ENCODE data around the gene NUDCD3.

Gene NUDCD3

GRCh38 chr7:44415510-44415909 lies 74.9 kb downstream of the NUDCD3 start:
- no peaks in the 10 kb centered on the region for H3F3A ChIP-seq (ENCODE audit: low read depth)
- H3K4me3 ChIP-seq (ENCODE audit: low read length, poor library complexity, severe bottlenecking): no peak overlapping the region
- no peaks in the 10 kb centered on the region for H3K9me2 ChIP-seq (replicated peaks; ENCODE audit: low read depth, low read length)
- H3K79me2 ChIP-seq (ENCODE audit: insufficient read depth, low read length): peaks cover 3% of the 10 kb centered on the region; the same call in 1 of the 2 replicates
- H3K9ac ChIP-seq (ENCODE audit: low read depth, low read length, poor library complexity, severe bottlenecking): no peak overlapping the region
- no peaks in the 10 kb centered on the region for H3K27me3 ChIP-seq (ENCODE audit: insufficient read depth, low read length, poor library complexity, severe bottlenecking)
- H3K36me3 ChIP-seq (ENCODE audit: insufficient read depth, low read length): peaks cover 61% of the 10 kb centered on the region; the same call in 1 of the 2 replicates
- no peak overlapping the region for H3K4me2 ChIP-seq (ENCODE audit: low read depth, low read length, poor library complexity, severe bottlenecking)
- H4K20me1 ChIP-seq (ENCODE audit: insufficient read depth, low read length, poor library complexity, severe bottlenecking): no peaks in the 10 kb centered on the region
- no peaks in the 10 kb centered on the region for H3K4me1 ChIP-seq (ENCODE audit: insufficient read depth, low read length, poor library complexity, severe bottlenecking)
- no peaks in the 10 kb centered on the region for H3K9me3 ChIP-seq (ENCODE audit: insufficient read depth, low read depth, low read length)
- no peak overlapping the region for H2AFZ ChIP-seq (ENCODE audit: low read length)
- TF ChIP-seq EZH2phosphoT487 (IDR thresholded peaks at IDR 0.05; ENCODE audit: borderline replicate concordance) (no peak), CTCF (conservative IDR thresholded peaks at IDR 0.05; ENCODE audit: low read length) (no peak)

GRCh38 chr7:44415047-44415446 lies 75.4 kb downstream of the NUDCD3 start:
- no peak overlapping the region for H3K4me2 ChIP-seq (ENCODE audit: low read depth, low read length, poor library complexity, severe bottlenecking)
- no peaks in the 10 kb centered on the region for H3K4me1 ChIP-seq (ENCODE audit: insufficient read depth, low read length, poor library complexity, severe bottlenecking)
- peaks cover 3% of the 10 kb centered on the region; the same call in 1 of the 2 replicates for H3K79me2 ChIP-seq (ENCODE audit: insufficient read depth, low read length)
- TF ChIP-seq CTCF (conservative IDR thresholded peaks at IDR 0.05; ENCODE audit: low read length) (no peak), EZH2phosphoT487 (IDR thresholded peaks at IDR 0.05; ENCODE audit: borderline replicate concordance) (no peak)
- H3K27me3 ChIP-seq (ENCODE audit: insufficient read depth, low read length, poor library complexity, severe bottlenecking): no peaks in the 10 kb centered on the region
- no peaks in the 10 kb centered on the region for H3K9me2 ChIP-seq (replicated peaks; ENCODE audit: low read depth, low read length)
- H2AFZ ChIP-seq (ENCODE audit: low read length): no peak overlapping the region
- H4K20me1 ChIP-seq (ENCODE audit: insufficient read depth, low read length, poor library complexity, severe bottlenecking): no peaks in the 10 kb centered on the region
- H3K9me3 ChIP-seq (ENCODE audit: insufficient read depth, low read depth, low read length): no peaks in the 10 kb centered on the region
- H3K4me3 ChIP-seq (ENCODE audit: low read length, poor library complexity, severe bottlenecking): no peak overlapping the region
- H3K9ac ChIP-seq (ENCODE audit: low read depth, low read length, poor library complexity, severe bottlenecking): no peak overlapping the region
- H3K36me3 ChIP-seq (ENCODE audit: insufficient read depth, low read length): peaks cover 61% of the 10 kb centered on the region; the same call in 1 of the 2 replicates
- H3F3A ChIP-seq (ENCODE audit: low read depth): no peaks in the 10 kb centered on the region

GRCh38 chr7:44411306-44411705 lies 79.2 kb downstream of the NUDCD3 start:
- H4K20me1 ChIP-seq (ENCODE audit: insufficient read depth, low read length, poor library complexity, severe bottlenecking): peaks cover 9% of the 10 kb centered on the region
- no peak overlapping the region for H2AFZ ChIP-seq (ENCODE audit: low read length)
- H3K36me3 ChIP-seq (ENCODE audit: insufficient read depth, low read length): peaks cover 34% of the 10 kb centered on the region; the same call in 1 of the 2 replicates
- H3K9me3 ChIP-seq (ENCODE audit: insufficient read depth, low read depth, low read length): no peaks in the 10 kb centered on the region
- H3K9me2 ChIP-seq (replicated peaks; ENCODE audit: low read depth, low read length): no peaks in the 10 kb centered on the region
- peaks cover 14% of the 10 kb centered on the region; the same call in 1 of the 2 replicates for H3K79me2 ChIP-seq (ENCODE audit: insufficient read depth, low read length)
- no peak for TF ChIP-seq CTCF (conservative IDR thresholded peaks at IDR 0.05; ENCODE audit: low read length)
- TF ChIP-seq EZH2phosphoT487 (IDR thresholded peaks at IDR 0.05; ENCODE audit: borderline replicate concordance): no peak
- no peak overlapping the region for H3K4me3 ChIP-seq (ENCODE audit: low read length, poor library complexity, severe bottlenecking)
- H3F3A ChIP-seq (ENCODE audit: low read depth): no peaks in the 10 kb centered on the region
- H3K27me3 ChIP-seq (ENCODE audit: insufficient read depth, low read length, poor library complexity, severe bottlenecking): no peaks in the 10 kb centered on the region
- no peak overlapping the region for H3K9ac ChIP-seq (ENCODE audit: low read depth, low read length, poor library complexity, severe bottlenecking)
- H3K4me2 ChIP-seq (ENCODE audit: low read depth, low read length, poor library complexity, severe bottlenecking): no peak overlapping the region
- no peaks in the 10 kb centered on the region for H3K4me1 ChIP-seq (ENCODE audit: insufficient read depth, low read length, poor library complexity, severe bottlenecking)
